Fibroblast of upper back skin (primary cell): ENCODE results near the gene KCNMA1.

Experiments used
- DNase-seq: peaks from one replicate; pipeline ENCODE4 v3.0.0-alpha.2; 2013

Gene KCNMA1

GRCh38 chr10:77631241-77631640 is 6.4 kb downstream of the KCNMA1 start:
- no peak for DNase-seq

GRCh38 chr10:77630507-77630848 is 7.1 kb downstream of the KCNMA1 start:
- DNase-seq, result no peak

DNA sequence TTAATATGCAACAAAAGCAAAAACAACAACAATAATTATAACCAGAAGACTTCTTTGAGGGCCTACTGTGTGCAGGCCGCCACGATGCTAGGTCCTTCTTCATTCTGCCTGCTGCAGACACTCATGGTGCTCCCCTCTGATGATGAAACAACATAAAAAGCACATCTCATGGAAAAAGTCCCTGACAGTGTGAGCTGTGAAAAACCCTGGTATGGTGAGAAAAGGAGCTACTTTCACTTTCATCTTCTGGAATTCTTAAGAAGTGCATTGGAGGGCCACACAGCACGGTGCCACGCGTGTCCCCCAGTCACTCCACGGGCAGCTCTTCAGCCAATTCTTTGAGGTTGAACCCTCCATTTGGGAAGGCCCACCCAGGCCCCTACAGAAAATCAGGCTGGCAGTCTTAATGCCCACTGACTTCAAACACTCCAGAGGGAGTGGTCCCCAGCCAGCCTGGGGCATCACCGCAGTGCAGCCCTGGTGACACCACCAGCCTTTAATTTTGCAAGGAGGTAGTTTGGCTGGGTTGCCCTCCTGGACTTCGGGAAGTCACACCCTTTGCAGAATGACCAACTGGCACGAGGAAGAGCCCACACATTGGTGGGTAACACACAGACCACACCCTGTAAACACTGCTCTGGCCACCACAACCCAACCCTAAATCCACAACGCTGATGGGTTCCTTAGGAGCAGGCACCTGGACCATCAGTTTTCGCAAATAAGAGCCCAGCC is 7.7 kb downstream of the KCNMA1 start:
- no peak for DNase-seq

DNA sequence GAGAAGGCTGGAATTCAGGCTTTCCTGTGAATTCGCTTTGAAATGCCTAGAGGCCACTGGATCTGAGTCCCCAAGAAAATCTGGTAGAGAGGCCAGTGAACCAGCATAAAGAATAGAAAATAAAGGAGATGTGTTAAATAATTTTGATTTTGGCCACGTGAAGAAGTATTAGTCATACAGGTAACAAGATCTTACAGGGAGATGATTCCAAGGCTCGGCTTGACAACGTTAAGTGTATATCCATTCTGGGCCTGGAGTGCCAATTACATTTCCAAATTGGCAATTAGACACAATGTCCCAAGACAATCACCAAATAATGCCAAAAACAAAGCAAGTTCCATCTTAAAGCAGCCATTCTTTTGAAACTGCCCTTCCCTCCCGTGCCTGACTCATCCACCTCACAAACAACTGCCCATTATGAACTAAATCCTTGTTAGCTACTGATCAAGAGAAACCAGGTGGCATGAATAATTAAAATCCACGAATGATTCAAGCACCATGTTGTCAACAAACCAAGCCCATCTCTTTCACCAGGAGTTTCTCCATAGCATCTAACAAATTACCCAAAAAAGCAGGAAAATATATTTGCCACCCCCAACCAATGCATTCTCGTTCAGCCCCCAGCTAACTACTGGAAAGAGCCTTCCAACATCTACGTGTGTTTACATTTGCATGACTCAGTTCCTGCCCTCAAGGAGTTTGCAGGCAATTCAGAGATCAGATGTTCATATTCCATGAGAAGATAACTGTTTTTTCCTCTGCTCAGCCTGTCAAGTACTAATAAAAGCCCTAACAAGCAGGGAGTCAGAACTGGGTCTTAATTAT is 8.5 kb downstream of the KCNMA1 start:
- peak; percentile 25 for DNase-seq

- DNase-seq, result peak; percentile 81
Observed at GRCh38 chr10:77626266-77626935, 11.2 kb downstream of the KCNMA1 start.

DNA sequence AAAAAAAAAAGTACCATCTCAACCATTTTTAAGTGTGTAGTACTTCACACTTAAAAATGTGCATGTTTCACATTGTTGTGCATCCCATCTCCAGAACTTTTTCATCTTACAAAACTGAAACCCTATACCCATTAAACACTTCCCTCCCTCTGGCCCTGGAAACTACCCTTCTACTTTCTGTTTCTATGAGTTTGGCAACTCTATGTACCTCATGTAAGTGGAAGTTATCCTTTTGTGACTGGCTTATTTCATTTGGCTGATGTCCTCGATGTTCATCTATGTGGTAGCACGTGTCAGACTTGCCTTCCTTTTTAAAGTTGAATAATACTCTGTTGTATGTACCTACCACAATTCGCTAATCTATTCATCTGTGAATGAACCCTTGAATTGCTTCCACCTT is 12.2 kb downstream of the KCNMA1 start:
- DNase-seq, result no peak

GRCh38 chr10:77622889-77623291 is 14.7 kb downstream of the KCNMA1 start:
- no peak for DNase-seq

GRCh38 chr10:77620731-77621130 is 16.9 kb downstream of the KCNMA1 start:
- no peak for DNase-seq

DNA sequence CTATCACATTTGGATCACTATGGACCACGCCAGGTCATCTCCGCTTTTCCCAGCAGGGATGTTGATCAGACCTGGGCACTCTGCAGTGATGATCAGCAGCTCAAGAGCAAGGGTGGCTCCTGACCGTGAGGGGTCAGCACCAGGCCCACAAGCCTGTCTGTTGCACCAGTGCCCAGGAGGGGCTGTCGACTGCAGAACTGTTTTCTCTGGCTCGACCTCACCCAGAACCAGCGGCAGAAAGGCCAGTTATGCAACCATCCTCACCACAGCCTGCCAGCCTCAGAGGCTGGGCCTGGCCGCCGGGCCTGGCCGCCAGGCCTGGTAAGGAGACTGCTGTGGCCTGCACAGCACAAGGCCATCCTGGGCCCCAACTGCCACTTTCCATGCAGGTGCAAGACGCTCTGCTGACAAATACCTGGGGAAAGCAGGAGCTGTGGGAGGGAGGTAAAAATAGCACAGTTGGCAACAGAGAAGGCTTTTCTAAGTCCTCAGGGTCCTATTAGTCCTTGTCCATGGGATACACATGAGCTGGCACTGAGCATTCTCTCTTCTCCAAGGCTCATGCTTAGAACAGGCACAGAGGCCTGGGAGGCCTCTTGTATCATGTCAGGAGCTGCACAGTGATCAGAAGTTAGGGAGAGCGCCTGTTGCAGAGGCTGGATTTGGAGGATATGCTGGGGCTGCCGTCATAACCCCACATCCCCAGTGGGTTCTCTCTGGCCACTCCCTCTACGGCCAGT is 17.5 kb downstream of the KCNMA1 start:
- no peak for DNase-seq

DNA sequence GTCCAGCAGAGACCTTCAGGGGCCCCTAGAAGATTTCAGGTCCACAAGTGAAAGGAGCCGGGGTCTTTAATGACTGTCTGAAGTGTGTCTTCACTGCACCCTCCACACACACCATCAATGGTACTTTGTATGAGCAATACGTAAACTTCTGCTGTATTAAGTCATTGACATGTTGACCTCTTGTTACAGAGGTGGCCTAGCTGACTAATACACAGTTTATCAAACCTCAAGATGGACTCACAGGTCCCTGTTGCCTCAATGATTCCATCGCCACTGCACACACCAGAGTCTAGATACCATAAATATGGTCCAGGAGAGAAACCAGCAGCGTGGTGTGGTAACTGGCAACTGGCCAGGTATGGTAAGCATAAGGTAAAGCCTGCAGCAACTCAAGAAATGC is 19.5 kb downstream of the KCNMA1 start:
- DNase-seq, result no peak

DNA sequence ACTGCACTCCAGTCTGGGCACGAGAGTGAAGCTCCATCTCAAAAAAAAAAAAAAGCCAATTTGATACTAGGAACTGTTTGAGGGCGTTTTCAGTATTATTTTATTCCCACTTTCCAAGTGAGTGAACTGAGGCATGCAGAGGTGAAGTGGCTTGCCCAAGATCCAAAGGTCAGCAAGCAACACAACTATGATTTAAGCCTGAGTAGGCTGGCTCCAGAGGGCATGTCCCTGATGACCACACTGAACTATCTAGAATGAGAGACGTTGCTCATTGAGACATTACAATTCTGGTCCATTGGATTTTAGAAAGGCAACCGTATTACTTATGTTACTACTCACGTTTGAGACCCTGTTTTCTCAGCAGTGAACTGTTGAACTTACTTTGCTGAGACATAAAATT is 20.8 kb downstream of the KCNMA1 start:
- DNase-seq, result no peak

DNA sequence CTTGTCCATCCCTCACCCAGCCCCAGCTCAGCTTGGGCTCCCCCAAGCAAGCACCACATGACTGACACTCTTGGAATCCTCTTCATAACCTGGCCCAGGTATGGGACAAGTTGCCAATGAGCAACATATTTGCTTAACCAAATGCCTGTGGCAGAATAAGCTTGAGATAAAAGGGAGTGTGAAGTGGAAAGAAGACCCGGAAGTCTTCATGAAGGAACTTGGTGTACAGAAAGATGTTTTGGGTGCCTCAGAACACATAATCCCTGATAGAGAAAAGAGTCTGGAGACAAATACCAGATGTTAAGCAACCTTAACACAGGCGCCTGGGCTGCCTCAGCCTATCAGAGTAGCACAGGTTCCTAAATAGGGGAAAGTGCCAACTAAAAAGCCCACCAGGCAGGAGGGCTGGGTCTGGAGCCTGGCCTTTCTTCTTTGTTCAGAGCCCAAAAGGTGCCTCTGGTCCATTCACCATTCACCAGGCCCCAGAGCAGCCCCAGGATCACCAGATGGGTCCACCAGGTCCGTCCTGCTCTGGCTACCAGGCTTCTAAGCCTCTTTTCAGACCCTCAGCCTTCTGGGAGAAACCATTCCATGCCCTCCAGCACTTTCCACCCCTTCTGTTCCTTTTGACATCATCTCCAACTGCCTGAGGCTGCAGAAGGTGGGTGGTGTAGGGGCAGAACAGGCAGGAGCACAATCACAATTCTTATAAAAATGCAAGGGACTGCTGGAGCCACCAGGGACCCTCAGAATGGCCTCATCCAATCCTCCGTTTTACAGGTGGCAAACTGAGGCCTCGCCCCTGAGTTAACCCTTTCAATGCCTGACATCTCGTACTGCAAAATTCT is 22.6 kb downstream of the KCNMA1 start:
- no peak for DNase-seq

DNA sequence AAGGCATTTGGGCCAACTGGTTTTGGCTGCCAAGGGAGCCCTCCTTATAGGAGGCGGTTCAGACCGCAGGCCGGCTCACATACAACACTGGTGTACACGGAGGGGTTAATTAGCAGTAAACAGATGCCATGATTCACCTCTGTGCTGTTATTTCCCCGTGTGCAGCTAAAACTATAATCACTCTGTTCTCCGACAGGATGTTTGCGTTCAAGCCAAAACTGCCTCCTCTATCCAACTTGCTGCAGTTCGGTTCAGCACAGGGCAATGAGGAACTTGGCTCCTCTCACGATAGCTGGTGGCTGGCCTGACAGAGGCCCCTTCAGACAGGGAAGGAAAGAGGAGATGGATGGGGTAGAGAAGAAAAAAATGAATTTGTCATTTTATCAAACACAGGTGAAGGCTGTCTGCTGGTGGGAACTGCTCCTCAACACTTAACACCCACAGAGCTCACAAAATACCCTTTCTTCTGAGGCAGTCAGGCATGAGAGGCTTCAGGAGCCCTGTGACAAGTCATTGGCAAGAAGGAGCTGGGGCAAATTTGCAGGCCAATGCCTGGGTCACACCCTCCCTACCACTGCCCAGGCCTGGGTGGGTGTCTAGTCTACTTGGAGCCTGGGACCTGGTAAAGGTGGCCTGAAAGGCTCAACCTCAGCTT is 24.0 kb downstream of the KCNMA1 start:
- DNase-seq, result no peak

GRCh38 chr10:77611670-77612069 is 25.9 kb downstream of the KCNMA1 start:
- DNase-seq, result no peak

GRCh38 chr10:77611221-77611620 is 26.4 kb downstream of the KCNMA1 start:
- no peak for DNase-seq

- DNase-seq, result no peak
Observed at GRCh38 chr10:77609781-77610272, 27.8 kb downstream of the KCNMA1 start.

DNA sequence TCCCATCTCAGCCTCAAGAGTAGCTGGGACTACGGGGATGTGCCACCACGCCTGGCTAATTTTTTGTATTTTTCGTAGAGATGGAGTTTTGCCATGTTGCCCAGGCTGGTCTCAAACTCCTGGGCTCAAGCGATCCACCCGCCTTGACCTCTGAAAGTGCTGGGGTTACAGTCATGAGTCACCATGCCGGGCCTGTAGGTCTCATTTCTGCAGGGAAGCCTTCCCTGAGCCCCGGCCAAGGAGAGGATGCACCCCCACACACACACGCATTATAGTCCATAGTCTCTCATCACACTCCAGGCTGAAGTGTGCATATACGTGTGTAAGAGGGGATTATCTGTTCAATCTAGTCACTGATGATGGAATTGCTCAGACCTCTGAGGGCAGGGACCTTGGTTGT is 29.3 kb downstream of the KCNMA1 start:
- no peak for DNase-seq

DNA sequence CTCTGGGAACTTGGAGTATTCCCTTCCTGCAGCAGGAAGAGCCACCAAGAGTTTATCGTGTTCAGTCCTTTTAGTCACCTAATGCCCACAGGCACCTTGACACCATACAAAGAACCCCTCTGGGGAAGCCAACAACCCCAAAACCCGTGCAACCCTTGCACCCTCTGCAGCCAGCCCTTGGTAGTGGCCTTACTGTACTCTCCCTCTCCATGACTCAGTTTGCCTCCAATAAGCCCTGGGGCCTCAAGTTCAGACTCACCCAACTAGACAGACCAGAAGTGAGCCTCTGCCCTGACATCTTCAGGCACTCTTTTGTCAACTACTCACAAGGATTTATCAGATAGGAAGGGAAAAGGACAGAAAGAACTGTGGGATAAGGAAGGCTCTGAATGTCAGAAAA is 30.9 kb downstream of the KCNMA1 start:
- no peak for DNase-seq

GRCh38 chr10:77605466-77605865 is 32.1 kb downstream of the KCNMA1 start:
- DNase-seq, result peak; percentile 45

DNA sequence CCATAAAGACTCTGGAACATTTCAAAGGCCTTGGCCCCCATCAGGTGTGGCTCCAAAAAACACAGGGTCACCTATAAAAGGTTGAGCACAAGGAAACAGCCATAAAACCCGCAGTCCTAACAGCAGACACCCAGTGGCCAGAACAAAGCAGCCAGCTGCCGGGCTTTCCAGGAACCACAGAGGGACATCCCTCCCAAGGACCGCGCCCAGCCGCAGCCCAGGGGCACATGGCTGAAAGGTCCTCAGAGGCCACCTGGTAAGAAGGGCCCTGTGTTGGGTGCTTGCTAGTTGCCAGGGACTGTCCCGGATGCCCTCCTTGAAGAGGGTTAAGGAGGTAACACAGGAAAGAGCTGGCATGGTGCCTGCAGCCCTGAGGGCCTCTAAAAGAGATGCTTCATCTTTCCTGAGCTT is 32.7 kb downstream of the KCNMA1 start:
- DNase-seq, result no peak

DNA sequence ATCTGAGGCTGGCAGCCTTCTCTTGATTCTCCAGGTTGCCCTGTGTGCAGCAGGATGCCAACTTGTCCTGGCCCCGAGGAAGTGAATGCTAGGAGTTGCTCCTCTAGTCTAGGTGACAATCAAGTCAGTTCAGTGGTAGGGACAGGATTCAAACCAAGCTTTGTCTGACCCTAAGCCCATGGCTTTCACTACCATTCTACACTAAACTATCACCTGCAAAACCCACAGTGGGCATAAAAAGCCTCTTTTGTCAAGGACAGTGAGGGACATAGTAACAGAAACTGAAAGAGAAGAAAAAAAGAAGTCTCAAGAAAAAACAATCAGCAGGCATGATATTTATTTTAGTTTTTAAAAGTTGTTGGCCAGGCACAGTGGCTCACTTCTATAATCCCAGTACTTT is 33.5 kb downstream of the KCNMA1 start:
- DNase-seq, result no peak

GRCh38 chr10:77603534-77603927 is 34.1 kb downstream of the KCNMA1 start:
- DNase-seq, result peak; percentile 17
